NCI-H524 treated with DMSO at 0.1 percent for 48 hours (cell line): Measurements from ENCODE around the gene NEXMIF.
"Not testable (repeated sequence)": the region's sequence is repeated elsewhere in the genome, so short reads cannot be mapped to it uniquely, and the experiment has no call there.

Experiments
- DNase-seq: peaks from one replicate; lab custom pipeline; 2025; lab: John Stamatoyannopoulos, UW

The NEXMIF gene

GRCh38 chrX:74797338-74797887 lies 127.8 kb downstream of the NEXMIF start:
- no peak for DNase-seq

DNA sequence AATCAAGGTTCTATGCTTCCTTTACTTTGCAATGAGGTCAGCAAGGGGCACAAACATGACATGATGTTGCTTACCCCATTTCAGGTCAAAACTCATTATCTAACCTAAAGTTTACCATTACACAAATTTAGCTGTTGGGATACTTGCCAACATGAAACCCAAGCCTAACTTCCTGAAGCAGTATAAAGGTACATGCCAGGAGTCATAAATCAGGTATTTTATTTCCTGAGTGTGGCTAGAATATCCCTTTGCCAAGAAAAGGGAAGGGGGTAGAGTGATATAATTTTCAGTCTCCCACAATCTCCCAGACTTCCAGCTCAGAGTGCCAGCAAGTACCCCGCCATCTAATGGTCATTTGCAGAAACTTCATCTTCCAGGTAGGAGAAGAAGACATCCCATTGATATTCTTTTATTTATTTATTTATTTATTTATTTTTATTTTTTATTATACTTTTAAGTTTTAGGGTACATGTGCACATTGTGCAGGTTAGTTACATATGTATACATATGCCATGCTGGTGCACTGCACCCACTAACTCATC lies 136.6 kb downstream of the NEXMIF start:
- no peak for DNase-seq

DNA sequence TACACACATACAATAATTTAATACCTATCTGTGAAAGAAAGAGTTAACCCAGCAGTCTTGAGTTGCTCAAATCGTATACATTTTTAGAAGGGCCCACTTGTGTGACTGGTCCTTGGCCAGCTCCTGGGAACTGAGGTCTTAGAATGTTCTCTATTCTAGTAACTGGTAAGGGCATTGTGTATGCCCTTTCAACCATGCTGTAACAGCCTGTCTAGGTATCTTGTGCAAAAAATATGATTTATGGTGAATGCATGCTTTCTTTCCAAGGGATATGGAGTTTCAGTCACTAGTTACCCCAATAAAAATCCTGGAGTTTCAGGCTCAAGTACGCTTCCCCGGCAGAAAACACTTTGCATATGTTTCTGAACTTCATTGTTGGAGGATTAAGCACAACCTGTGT lies 140.6 kb downstream of the NEXMIF start:
- no peak for DNase-seq

DNA sequence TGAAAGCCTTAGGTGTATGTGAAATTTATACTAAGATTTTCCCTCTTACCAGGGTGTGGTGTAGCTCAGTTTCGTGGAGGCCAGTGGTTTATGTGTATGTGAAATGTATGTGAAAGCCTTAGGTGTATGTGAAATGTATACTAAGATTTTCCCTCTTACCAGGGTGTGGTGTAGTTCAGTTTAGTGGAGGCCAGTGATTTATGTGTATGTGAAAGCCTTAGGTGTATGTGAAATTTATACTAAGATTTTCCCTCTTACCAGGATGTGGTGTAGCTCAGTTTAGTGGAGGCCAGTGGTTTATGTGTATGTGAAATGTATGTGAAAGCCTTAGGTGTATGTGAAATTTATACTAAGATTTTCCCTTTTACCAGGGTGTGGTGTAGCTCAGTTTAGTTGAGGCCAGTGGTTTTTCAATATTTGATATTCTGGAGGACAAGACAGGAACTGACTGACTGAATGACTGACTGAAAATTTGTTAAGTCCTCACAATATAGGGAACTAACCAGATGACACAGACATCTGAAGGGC lies 143.7 kb downstream of the NEXMIF start:
- DNase-seq, result no peak

DNA sequence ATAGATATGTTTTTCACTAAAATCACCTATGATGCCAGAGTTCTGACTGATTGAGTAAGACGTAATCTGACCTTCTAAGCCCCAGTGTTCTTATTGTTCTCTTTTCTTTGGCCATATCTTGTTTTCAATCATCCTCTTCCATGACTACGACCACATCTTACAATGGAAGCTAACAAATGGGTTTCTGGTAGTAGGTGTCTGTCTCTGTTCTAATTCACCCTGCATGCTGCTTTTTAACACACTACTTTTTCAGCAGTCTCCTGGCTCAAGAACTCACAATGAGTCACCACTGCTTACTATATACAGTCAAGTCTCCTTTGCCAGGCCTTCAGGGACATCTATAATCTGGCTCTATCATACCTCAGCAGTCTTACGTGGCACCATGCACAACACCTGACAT lies 146.1 kb downstream of the NEXMIF start:
- DNase-seq, result no peak

GRCh38 chrX:74774988-74775387 lies 150.3 kb downstream of the NEXMIF start:
- no peak for DNase-seq

- no peak for DNase-seq
Observed at GRCh38 chrX:74736450-74736849, 188.8 kb downstream of the NEXMIF start.

- no peak for DNase-seq
Observed at GRCh38 chrX:74705269-74705668, 220.0 kb downstream of the NEXMIF start.

- not testable (repeated sequence) for DNase-seq
Observed at GRCh38 chrX:74701343-74701742, 223.9 kb downstream of the NEXMIF start.

DNA sequence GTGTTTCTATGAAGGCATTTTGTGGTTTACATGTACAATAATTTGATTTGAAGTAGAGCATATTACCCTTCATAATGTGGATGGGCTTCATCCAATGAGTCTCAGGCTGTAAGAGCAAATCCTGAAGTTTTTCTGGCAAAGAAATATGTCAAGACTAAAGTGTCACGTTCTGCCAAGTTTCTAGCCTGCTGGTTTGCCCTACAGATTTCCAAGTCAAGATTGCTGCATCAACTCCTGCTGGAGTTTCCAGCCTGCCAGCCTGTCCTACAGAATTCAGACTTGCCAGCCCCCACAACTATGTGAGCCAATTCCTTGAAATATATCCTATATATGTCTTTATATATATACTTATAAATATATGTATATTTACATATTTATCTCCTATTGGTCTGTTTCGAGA lies 240.8 kb downstream of the NEXMIF start:
- no peak for DNase-seq
